GM18502 (cell line): Measurements from ENCODE around the gene DUSP22.

Experiments used
- ATAC-seq: cut with Tn5 transposase; IDR thresholded peaks from one replicate; pipeline ENCODE4 v1.9.1; 2021; ENCODE audit warnings: mild to moderate bottlenecking; ENCODE audit not compliant: unreplicated experiment, poor library complexity

DUSP22 gene

DNA sequence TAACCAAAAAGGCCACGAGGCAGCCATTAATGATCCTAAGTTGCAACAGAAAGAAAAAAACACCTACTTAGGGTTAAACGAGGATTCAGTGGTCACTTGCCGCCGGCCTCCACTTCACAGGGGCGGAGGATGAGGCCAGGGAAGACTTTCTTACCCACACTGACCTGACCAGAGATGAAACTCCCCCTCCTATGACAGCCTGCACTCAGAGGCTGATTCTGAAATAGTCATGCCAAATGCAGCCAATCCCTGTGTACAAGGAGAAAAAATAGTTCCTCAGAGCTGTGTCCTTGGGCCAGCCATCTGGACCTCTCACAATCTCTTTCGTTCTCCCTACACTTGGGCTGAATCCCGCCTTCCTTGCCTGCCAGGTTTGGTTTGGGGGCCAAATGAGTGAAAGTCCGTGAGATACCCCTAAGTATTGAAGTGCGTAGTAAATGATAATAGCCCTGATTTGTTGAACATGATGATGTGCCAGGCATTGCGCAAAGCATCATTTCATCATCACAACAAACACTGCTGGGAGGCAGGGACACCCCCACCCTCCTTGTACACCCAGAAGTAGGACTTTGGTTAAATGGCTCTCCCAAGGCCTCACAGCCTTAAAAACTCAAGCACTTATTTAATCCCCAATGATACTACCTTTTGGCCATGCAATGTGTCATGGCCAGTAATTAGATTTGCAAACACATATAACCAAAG is 96.1 kb downstream of the DUSP22 start:
- no peak for ATAC-seq

DNA sequence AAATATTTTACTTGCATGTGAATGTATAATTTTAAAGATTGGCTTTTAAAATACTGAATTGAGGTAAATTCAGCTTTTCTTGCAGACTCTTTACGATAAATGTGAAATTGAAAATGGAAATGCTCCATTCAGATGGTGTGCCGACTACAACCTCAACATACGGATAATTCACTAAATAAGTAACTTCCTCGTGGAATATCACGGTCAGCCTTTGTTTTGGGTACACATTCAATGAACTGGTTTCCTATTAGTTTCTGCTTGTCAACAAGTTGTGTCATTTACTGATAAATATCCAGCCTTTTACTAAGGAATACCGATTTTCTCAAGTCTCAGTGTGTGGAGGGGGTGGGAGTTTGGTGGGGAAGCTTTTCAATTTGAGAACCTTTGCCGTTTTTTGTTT is 96.9 kb downstream of the DUSP22 start:
- no peak for ATAC-seq

GRCh38 chr6:389622-390021 is 97.3 kb downstream of the DUSP22 start:
- peak; percentile 39 for ATAC-seq

DNA sequence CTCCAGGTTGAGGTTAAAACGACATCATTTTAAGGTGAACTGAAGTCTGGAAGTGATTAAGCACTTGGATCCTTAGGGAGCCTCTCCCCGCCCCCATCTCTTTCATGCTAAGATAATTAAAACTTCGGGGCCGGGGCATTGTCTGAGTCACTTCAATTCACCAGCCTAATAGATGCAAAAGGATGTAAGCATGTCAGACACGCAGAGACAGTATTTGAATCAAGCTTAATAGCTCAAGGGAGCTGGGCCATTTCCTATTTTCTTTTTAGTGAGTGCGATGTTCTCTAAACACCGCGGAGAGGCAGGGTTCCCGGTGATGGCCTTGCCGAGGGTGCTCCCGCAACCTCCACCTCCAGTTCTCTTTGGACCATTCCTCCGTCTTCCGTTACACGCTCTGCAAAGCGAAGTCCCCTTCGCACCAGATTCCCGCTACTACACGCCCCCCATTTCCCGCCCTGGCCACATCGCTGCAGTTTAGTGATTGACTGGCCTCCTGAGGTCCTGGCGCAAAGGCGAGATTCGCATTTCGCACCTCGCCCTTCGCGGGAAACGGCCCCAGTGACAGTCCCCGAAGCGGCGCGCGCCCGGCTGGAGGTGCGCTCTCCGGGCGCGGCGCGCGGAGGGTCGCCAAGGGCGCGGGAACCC is 98.7 kb downstream of the DUSP22 start:
- ATAC-seq = peak; percentile 27

DNA sequence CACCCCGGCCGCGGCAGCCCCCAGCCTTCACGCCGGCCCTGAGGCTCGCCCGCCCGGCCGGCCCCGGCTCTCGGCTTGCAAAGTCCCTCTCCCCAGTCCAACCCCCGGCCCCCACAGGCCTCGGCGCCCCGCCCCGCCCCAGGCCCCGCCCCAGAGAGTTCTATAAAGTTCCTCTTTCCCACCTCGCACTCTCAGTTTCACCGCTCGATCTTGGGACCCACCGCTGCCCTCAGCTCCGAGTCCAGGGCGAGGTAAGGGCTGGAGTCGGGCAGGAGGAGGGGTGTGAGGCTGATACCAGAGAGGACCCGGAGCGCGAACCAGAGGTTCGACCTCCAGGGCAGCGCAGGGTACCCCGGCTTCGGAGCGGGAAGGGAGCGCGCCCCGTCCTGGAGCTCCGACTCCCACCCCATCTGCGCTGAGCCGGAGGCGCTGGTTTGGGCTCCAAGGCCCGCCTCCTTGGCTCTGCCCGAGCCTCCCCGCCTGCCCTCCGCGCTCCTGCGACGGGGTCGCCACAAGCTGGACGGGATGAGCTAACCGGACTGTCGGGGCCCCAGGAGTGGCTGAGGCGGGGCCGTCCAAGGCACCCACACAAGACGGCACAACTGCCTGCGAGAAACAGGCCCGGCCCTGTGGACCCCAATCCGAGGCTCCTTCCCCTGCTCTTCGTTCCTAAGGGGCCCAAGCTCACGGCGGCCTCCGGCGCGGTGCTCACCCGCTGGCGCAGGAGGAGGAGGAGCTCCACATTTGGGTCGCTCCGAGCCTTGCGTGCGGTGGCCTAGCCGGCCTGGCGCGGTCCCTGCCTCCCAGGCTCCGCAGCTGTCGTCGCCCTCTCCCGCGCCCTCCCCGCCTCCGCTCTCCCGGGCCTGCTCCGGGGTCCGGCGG is 99.5 kb downstream of the DUSP22 start, which contains the start of gene IRF4:
TSS of gene IRF4 (plus strand) at position 194 of the 882 bp plus-strand sequence. CDS start 1,401 bp downstream, outside the sequence.
- peak; percentile 39 for ATAC-seq

DNA sequence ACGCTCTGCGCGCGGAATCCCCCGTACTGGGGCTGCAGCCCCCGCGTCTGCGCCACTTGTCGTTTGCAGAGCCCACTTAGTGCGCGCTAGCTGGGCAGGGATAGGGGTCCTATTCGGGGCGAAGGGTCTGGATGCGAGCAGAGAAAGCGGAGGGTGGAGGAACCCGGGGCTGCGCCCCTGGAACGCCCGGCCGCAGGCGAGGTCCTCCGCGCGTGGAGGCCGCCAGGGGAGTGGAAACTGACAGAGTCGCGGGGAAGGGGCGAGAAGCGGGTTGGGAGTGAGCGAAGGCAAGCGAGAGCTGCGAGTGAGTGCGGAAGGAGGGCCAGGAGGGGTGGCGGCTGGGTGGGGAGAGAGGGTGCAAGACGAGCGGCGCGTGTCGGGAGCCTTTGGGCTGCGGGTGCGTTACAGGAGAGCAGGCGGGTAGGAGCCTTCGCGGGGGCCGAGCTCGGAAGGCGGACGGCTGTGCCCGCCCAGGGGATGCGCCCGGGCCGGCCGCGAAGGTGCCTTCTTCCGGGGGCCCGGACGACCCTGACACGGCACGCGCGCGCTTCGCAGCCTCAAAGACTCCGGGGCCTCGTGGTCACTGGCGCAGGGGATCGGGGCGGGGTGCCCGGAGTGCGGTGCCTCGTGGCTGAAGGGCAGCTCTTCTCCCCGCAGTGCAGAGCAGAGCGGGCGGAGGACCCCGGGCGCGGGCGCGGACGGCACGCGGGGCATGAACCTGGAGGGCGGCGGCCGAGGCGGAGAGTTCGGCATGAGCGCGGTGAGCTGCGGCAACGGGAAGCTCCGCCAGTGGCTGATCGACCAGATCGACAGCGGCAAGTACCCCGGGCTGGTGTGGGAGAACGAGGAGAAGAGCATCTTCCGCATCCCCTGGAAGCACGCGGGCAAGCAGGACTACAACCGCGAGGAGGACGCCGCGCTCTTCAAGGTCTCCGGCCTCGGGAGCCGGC is 100.4 kb downstream of the DUSP22 start:
- ATAC-seq = no peak

- no peak for ATAC-seq
Observed at GRCh38 chr6:393391-394221, 101.3 kb downstream of the DUSP22 start.

DNA sequence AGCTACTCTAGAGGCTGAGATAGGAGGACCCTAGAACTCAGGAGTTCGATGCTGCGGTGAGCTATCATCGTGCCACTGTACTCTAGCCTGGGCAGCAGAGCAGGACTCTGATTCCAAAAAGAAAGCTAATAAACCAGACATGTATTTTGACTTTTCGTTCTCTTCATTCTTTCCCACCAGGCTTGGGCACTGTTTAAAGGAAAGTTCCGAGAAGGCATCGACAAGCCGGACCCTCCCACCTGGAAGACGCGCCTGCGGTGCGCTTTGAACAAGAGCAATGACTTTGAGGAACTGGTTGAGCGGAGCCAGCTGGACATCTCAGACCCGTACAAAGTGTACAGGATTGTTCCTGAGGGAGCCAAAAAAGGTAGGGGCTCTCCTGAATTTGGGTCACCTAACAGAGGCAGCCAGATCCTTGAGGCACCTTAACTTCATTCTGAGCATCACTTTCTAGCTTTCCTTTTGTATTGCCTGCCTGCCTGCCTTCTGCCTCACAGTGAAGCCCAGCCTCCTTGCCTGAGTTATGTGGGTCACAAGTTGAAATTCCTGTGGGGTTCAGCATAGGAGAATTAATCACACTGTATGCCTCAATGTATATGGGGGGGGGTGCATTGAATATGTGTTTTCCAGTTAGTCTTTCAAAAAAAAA is 102.5 kb downstream of the DUSP22 start:
- no peak for ATAC-seq

- ATAC-seq = no peak
Observed at GRCh38 chr6:395432-396125, 103.3 kb downstream of the DUSP22 start.

- ATAC-seq = no peak
Observed at GRCh38 chr6:396126-396520, 103.8 kb downstream of the DUSP22 start.

DNA sequence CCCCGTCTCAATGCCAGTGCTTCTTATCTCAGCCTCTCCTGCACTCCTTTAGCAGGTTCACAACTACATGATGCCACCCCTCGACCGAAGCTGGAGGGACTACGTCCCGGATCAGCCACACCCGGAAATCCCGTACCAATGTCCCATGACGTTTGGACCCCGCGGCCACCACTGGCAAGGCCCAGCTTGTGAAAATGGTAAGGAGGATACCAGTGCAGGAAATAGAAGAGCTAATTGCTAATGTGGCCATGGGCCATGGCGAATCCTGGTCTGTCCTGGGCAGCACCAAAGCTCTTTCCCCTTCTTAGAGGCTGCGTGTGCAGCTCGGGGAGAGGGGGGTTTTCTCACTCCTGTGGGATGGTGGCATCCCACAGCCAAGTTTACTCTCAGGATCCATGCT is 104.8 kb downstream of the DUSP22 start:
- no peak for ATAC-seq

DNA sequence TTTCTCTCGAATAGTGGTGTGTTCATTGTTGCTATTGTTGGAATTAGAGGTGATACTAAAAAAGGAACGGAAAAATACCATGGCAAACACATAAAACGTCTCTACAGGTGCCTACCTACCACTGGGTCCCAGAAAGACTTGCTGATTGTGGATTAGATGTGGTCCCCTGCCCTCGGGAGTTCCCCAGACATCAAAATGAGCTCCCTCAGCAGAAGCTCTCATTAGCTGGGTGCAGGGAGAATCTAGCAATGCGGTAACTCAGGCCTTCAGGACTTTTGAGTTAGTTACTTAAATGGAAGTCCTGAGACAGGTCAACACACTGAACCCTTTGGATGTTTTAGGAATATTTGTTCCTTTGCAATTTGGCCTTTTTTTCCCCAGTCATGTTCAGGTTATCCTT is 105.3 kb downstream of the DUSP22 start:
- ATAC-seq = no peak

DNA sequence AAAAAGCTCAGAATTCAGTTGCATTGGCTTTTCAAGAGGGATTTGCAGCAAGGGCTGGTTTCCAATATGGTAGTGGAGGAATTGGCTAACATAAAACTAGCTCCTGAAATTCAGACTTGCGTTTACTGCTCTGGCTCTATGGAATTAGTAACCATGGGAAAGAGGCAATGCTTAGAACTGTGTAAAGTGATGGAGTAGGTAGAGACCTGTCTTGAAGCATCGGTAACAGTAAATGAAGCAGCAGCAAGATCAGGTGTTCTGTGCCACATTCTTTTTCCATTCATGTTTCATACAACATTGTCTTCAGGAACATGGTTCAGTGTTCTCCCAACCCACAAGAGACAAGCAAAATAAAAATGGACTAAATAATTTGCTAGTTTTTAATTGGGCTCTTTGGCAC is 105.8 kb downstream of the DUSP22 start:
- no peak for ATAC-seq

DNA sequence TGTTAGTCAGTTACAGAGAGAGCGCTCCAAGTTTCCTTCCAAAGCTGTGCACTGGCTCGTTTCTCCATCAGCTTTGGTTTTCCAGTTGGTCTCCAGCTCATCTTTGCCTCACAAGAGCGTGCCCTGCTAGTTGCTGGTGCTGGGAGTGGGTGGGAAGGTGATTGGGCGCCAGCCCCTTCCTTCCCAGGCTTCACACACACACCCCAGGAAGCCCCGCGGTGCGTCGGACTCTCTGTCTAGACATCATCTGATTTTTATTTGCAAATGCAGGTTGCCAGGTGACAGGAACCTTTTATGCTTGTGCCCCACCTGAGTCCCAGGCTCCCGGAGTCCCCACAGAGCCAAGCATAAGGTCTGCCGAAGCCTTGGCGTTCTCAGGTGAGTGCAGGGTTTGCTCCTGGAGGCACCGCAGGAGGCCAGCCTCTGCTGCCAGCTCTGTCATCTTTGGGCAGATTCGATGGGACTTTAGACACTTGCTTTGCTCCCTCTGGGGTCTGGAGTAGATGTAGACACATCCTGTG is 106.3 kb downstream of the DUSP22 start:
- ATAC-seq = no peak

DNA sequence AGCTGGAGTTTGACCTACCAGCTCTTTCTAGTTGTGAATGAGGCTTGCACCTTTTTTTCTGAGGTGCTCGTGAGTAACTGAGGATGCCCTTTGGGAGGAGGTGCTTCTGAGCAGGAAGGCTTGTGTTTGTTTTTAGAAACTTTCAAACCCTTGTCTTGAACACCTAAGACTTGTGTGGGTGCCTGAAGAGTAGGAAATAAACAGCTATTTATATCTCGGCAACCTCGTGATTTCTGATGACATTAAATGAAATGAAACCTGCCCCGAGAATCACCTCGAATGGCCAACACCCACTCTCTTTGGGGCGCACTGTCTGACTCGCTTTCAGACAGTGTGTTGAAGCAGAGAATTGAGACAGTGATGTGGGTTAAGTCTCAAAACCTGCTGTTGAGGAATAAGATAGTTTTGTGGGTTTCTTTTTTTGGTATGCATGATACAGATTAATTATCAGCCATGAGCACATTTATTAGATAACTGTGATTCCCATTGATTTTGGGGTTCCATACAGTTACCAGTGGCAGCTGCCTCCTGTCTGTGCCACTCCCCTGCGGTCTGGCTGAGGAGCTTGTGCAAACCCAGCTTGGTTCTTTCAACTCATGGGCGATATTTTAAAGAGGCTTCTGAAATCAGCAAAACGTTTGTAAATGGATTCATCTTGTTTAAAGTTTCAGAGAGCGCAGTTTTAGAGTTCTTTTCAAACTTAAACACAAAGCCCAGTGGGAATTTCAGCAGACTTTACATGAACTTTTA is 107.7 kb downstream of the DUSP22 start:
- ATAC-seq = no peak

GRCh38 chr6:400815-401214 is 108.5 kb downstream of the DUSP22 start:
- no peak for ATAC-seq
